Head of caudate nucleus (tissue), 42 donors: ENCODE data around the gene CRELD1.
"Not testable (repeated sequence)": the region's sequence is repeated elsewhere in the genome, so short reads cannot be mapped to it uniquely, and the experiment has no call there.

ENCODE experiments used
- DNase-seq, 42 donors: peaks; one replicate each; pipeline versions ENCODE4 v3.0.0 to v3.0.0-alpha.2; 2020 to 2021; ENCODE audit warnings: mixed read lengths in 7 of 42
- intact Hi-C: fragments of 100-400 bp; cut with DNase I; formaldehyde crosslinking; loops from one replicate; pipeline ENCODE4 v1.15.0; 2022

Gene CRELD1

GRCh38 chr3:9928158-9928557, 5.5 kb upstream of the CRELD1 start:
- intact Hi-C loops: no loop called here
- DNase-seq: no peak

GRCh38 chr3:9930804-9931418, 2.7 kb upstream of the CRELD1 start:
- no peak for DNase-seq
- intact Hi-C loops: loop anchor here (5.0 kb wide), 2 partner anchors 39 to 84 kb away; partner anchors contain the start of gene JAGN1

- DNase-seq: peak in 2 of 42 donors; percentile 37 to 48
- intact Hi-C loops: loop anchor here (5.0 kb wide), 2 partner anchors 40 to 85 kb away; partner anchors contain the start of gene JAGN1
These were observed 1.1 kb upstream of the CRELD1 start for GRCh38 chr3:9932535-9932842.

- intact Hi-C loops: loop anchor here (5.0 kb wide), 2 partner anchors 41 to 86 kb away; partner anchors contain the start of gene JAGN1
- peak; percentile 57 to 93 (median 80) for DNase-seq
These were observed 632 bp upstream of the CRELD1 start for GRCh38 chr3:9932843-9933560.

GRCh38 chr3:9934235-9934621, 594 bp downstream of the CRELD1 start:
- intact Hi-C loops: loop anchor here (5.0 kb wide), 2 partner anchors 42 to 87 kb away; partner anchors contain the start of gene JAGN1
- DNase-seq: peak in 20 of 42 donors; percentile 14 to 73 (median 44)

- intact Hi-C loops: loop anchor here (5.0 kb wide), 2 partner anchors 43 to 88 kb away; partner anchors contain the start of gene JAGN1
- DNase-seq: peak in 6 of 42 donors; percentile 17 to 62 (median 30)
These were observed 1.4 kb downstream of the CRELD1 start for GRCh38 chr3:9934993-9935392.

- DNase-seq: no peak
- intact Hi-C loops: no loop called here
These were observed 2.4 kb downstream of the CRELD1 start for GRCh38 chr3:9935966-9936510.

GRCh38 chr3:9937486-9938238, 4.0 kb downstream of the CRELD1 start:
- DNase-seq: no peak
- intact Hi-C loops: no loop called here

- intact Hi-C loops: no loop called here
- DNase-seq: no peak
These were observed 5.3 kb downstream of the CRELD1 start for GRCh38 chr3:9938966-9939365.

- intact Hi-C loops: not testable (repeated sequence)
These were observed 6.3 kb downstream of the CRELD1 start for GRCh38 chr3:9939906-9940305.

GRCh38 chr3:9940746-9941145, 7.1 kb downstream of the CRELD1 start:
- intact Hi-C loops: no loop called here
- no peak for DNase-seq

More at GRCh38 chr3:9939906-9940305, 6.3 kb downstream of the CRELD1 start:
- not testable (repeated sequence) for DNase-seq

- intact Hi-C loops: no loop called here
- DNase-seq: no peak
These were observed 8.5 kb downstream of the CRELD1 start for GRCh38 chr3:9942164-9942563.

- intact Hi-C loops: no loop called here
- DNase-seq: no peak
These were observed 9.5 kb downstream of the CRELD1 start for GRCh38 chr3:9942934-9943690.

- intact Hi-C loops: no loop called here
- peak in 4 of 42 donors; percentile 20 to 34 (median 24) for DNase-seq
These were observed 10.6 kb downstream of the CRELD1 start for GRCh38 chr3:9944271-9944670.

GRCh38 chr3:9945358-9945757, 11.7 kb downstream of the CRELD1 start:
- intact Hi-C loops: loop anchor here (5.0 kb wide), 1 partner anchor 103 kb away; the partner anchor contains the start of gene RPUSD3
- peak in 4 of 42 donors; percentile 15 to 50 (median 40) for DNase-seq

- peak; percentile 55 to 92 (median 83) for DNase-seq
- intact Hi-C loops: loop anchor here (5.0 kb wide), 1 partner anchor 104 kb away; the partner anchor contains the start of gene RPUSD3
These were observed 12.7 kb downstream of the CRELD1 start for GRCh38 chr3:9946112-9947024.
